Spleen (tissue), 11 donors: ENCODE measurements around the gene GNS. TPM values are rescaled to one million over a fixed set of nuclear protein-coding genes. Genes with fewer than 3 reads are reported as not detected.

ENCODE experiments used
- DNase-seq: peaks from one replicate; pipeline ENCODE4 v3.0.0-alpha.2; 2020
- H3K27ac ChIP-seq, 8 donors: fragments of 200-600 bp; sonication (generic) in 7 of 8; 1 replicate in 4 of 8; 2 replicates in 4 of 8; pipeline versions ENCODE4 v1.5.0 to v1.8.0; 2016 to 2021; ENCODE audit warnings: inconsistent platforms in 4 of 8, mild to moderate bottlenecking in 4 of 8, moderate library complexity in 1 of 8
- H3K27me3 ChIP-seq, 7 donors: fragments of 200-600 bp; sonication (generic) in 6 of 7; replicated peaks in 1 of 7; 1 replicate in 4 of 7; 2 replicates in 3 of 7; pipeline versions ENCODE4 v1.5.0 to v1.8.0; 2016 to 2021; ENCODE audit warnings: inconsistent platforms in 3 of 7, mild to moderate bottlenecking in 1 of 7
- H3K36me3 ChIP-seq, 6 donors: fragments of 200-600 bp; sonication (generic) in 5 of 6; 1 replicate in 4 of 6; 2 replicates in 2 of 6; pipeline versions ENCODE4 v1.5.0 to v1.8.0; 2016 to 2021; ENCODE audit warnings: inconsistent platforms in 2 of 6
- H3K4me1 ChIP-seq, 6 donors: fragments of 200-600 bp; sonication (generic) in 5 of 6; 1 replicate in 3 of 6; 2 replicates in 3 of 6; pipeline versions ENCODE4 v1.5.0 to v1.8.0; 2016 to 2021; ENCODE audit warnings: inconsistent platforms in 3 of 6
- H3K4me3 ChIP-seq, 8 donors: fragments of 200-600 bp; sonication (generic) in 7 of 8; 1 replicate in 4 of 8; 2 replicates in 4 of 8; pipeline versions ENCODE4 v1.5.0 to v1.8.0; 2016 to 2021; ENCODE audit warnings: inconsistent platforms in 4 of 8, mild to moderate bottlenecking in 4 of 8, moderate library complexity in 2 of 8
- H3K9me3 ChIP-seq, 8 donors: fragments of 200-600 bp; sonication (generic) in 7 of 8; 1 replicate in 4 of 8; 2 replicates in 4 of 8; pipeline versions ENCODE4 v1.5.0 to v1.8.0; 2016 to 2021; ENCODE audit warnings: inconsistent platforms in 4 of 8
- CTCF ChIP-seq, 11 experiments: fragments of 200-600 bp in 7 of 11; fragments of 450-650 bp in 4 of 11; sonication (generic) in 4 of 11; IDR thresholded peaks in 8 of 11; conservative IDR thresholded peaks in 3 of 11; 1 replicate in 7 of 11; 2 replicates in 4 of 11; pipeline versions ENCODE4 v1.4.0 to v1.8.0; 2016 to 2021; ENCODE audit warnings: antibody characterized with exemption in 11 of 11, inconsistent platforms in 4 of 11, mild to moderate bottlenecking in 1 of 11
- POLR2A ChIP-seq, 3 donors: fragments of 450-650 bp; IDR thresholded peaks; one replicate each; pipeline ENCODE4 v1.5.1; 2017; ENCODE audit warnings: antibody characterized with exemption in 3 of 3, mild to moderate bottlenecking in 1 of 3
- POLR2AphosphoS5 ChIP-seq, 3 donors: sonication (generic); formaldehyde crosslinking; IDR thresholded peaks; one replicate each; pipeline ENCODE4 v1.5.1; 2017; ENCODE audit warnings: antibody characterized with exemption in 3 of 3
- WGBS, 5 donors: extraction: QIAGEN DNeasy Blood & Tissue Kit in 3 of 5; methylation state at CpG; one replicate each; pipeline versions ENCODE4 v1.1.5 to v1.1.7; 2013 to 2018; 5-methylcytosine and 5-hydroxymethylcytosine counted together
- intact Hi-C: fragments of 100-400 bp; cut with DNase I; formaldehyde crosslinking; loops from one replicate; pipeline ENCODE4 v1.15.0; 2023; ENCODE audit warnings: low total_unique reads
- polyA plus RNA-seq, 3 donors: library from polyadenylated mRNA; stranded (reverse); fragments of 200-250 nt; gene quantifications; one replicate each; pipeline ENCODE4 v1.2.1, GENCODE V29; 2013
- total RNA-seq, 7 donors: library from RNA; depleted of rRNA in 3 of 7; stranded (reverse); fragments of >200 nt in 3 of 7; fragmentation: NEBNext Ultra II Directional in 4 of 7; extraction: Animal tissue kit (Norgen Biotek cat#: 25700) in 4 of 7; gene quantifications; one replicate each; pipeline versions ENCODE4 v1.1.0 to v1.2.1, GENCODE V29; 2016 to 2021
- donor health status: healthy with polysubstance abuse.
- donor health status: DM: no; HTN: no; CAD: no; lungs with moderate emphysema.
- donor health status: DM: no; HTN: no; CAD: no.
- donor health status: Bipolar disorder and iron deficiency.
- donor health status: healthy.
- donor health status: DM: no; HTN: no; CAD: no.
- donor health status: DM: yes; HTN: yes; CAD: no.

GNS gene
- total and polyA plus RNA-seq, 10 donors = 8.3 to 154 (median 126) TPM

GRCh38 chr12:64745259-64745807 is 13.9 kb downstream of the GNS start:
- Histone ChIP-seq H3K36me3 (peaks cover 5 to 98% (median 67%) of the 10 kb centered on the region in 6 donors), H3K9me3 (no peaks in the 10 kb centered on the region), H3K4me3 (no peak overlapping the region), H3K27me3 (no peaks in the 10 kb centered on the region), H3K27ac (peak overlapping the region in 4 of 8 donors; percentile 4 to 81 (median 30)), H3K4me1 (peaks cover 6 to 56% (median 27%) of the 10 kb centered on the region in 6 donors)
- TF ChIP-seq POLR2AphosphoS5 (IDR thresholded peaks at IDR 0.05) (no peak), POLR2A (IDR thresholded peaks at IDR 0.05) (no peak), CTCF (IDR thresholded peaks at IDR 0.05 in 8 of 11, conservative IDR thresholded peaks at IDR 0.05 in 3 of 11) (no peak)
- intact Hi-C loops = no loop called here
- DNase-seq = no peak
- WGBS, 5 donors = 92 to 97% (median 93%) methylated on average over 7 of the region's 7 CpGs

- peaks cover 6 to 59% (median 27%) of the 10 kb centered on the region in 6 donors for H3K4me1 ChIP-seq
- TF ChIP-seq CTCF (IDR thresholded peaks at IDR 0.05 in 8 of 11, conservative IDR thresholded peaks at IDR 0.05 in 3 of 11) (no peak), POLR2A (IDR thresholded peaks at IDR 0.05) (no peak), POLR2AphosphoS5 (IDR thresholded peaks at IDR 0.05) (no peak)
- intact Hi-C loops = no loop called here
- peaks cover 5 to 98% (median 65%) of the 10 kb centered on the region in 6 donors for H3K36me3 ChIP-seq
- H3K27ac ChIP-seq = peak overlapping the region in 3 of 8 donors; percentile 11 to 81 (median 21)
- no peaks in the 10 kb centered on the region for H3K9me3 ChIP-seq
- H3K27me3 ChIP-seq = no peaks in the 10 kb centered on the region
- no peak for DNase-seq
- 69 to 92% (median 77%) methylated on average over 5 of the region's 5 CpGs for WGBS, 5 donors
- H3K4me3 ChIP-seq = no peak overlapping the region
These were observed 14.6 kb downstream of the GNS start for GRCh38 chr12:64744422-64745258.

- no peak overlapping the region for H3K4me3 ChIP-seq
- no peak for TF ChIP-seq POLR2AphosphoS5 (IDR thresholded peaks at IDR 0.05)
- no peak for TF ChIP-seq CTCF (IDR thresholded peaks at IDR 0.05 in 8 of 11, conservative IDR thresholded peaks at IDR 0.05 in 3 of 11)
- no peak for TF ChIP-seq POLR2A (IDR thresholded peaks at IDR 0.05)
- WGBS, 5 donors = 96 to 100% (median 99%) methylated on average over 3 of the region's 3 CpGs
- H3K36me3 ChIP-seq = peaks cover 7 to 100% (median 73%) of the 10 kb centered on the region in 6 donors
- H3K4me1 ChIP-seq = peaks cover 6 to 52% (median 24%) of the 10 kb centered on the region in 6 donors
- H3K27me3 ChIP-seq = no peaks in the 10 kb centered on the region
- intact Hi-C loops = no loop called here
- H3K27ac ChIP-seq = no peak overlapping the region
- DNase-seq = no peak
- no peaks in the 10 kb centered on the region for H3K9me3 ChIP-seq
These were observed 16.0 kb downstream of the GNS start for GRCh38 chr12:64743206-64743605.

GRCh38 chr12:64742416-64742815 is 16.8 kb downstream of the GNS start:
- H3K27me3 ChIP-seq = no peaks in the 10 kb centered on the region
- no peaks in the 10 kb centered on the region for H3K9me3 ChIP-seq
- peaks cover 4 to 52% (median 18%) of the 10 kb centered on the region in 6 donors for H3K4me1 ChIP-seq
- intact Hi-C loops = no loop called here
- peaks cover 7 to 100% (median 81%) of the 10 kb centered on the region in 6 donors for H3K36me3 ChIP-seq
- TF ChIP-seq POLR2A (IDR thresholded peaks at IDR 0.05) (no peak), CTCF (IDR thresholded peaks at IDR 0.05 in 8 of 11, conservative IDR thresholded peaks at IDR 0.05 in 3 of 11) (no peak), POLR2AphosphoS5 (IDR thresholded peaks at IDR 0.05) (no peak)
- H3K4me3 ChIP-seq = no peak overlapping the region
- WGBS, 5 donors = 72 to 89% (median 79%) methylated on average over 3 of the region's 3 CpGs
- no peak for DNase-seq
- H3K27ac ChIP-seq = no peak overlapping the region
